K562 (cell line): ENCODE results near the gene RBM28. TPM values are rescaled to one million over a fixed set of nuclear protein-coding genes. Genes with fewer than 3 reads are reported as not detected.

ENCODE experiments used
- ATAC-seq: fragments of 200-7000 bp; cut with Tn5 transposase; 3 replicates; pipeline ENCODE4 v1.9.1; 2020; ENCODE audit warnings: moderate library complexity
- BruUV-seq: library from RNA; stranded (reverse); fragments of 400-500 nt; replicated peaks from 2 replicates; lab custom pipeline; 2021; lab: Mats Ljungman, UMichigan
- CTCF ChIA-PET: fragments of 300-600 bp; formaldehyde crosslinking; extraction: SDS; loops from one replicate; lab custom pipeline; 2021; ENCODE audit warnings: low intra/inter-chr PET ratio; lab: Yijun Ruan, JAX
- POLR2A ChIA-PET: fragments of 300-600, 350-650 bp; sonication (Branson Sonifier 250); formaldehyde crosslinking; extraction: SDS; loops from one replicate; lab custom pipeline; 2021; ENCODE audit warnings: antibody characterized with exemption, inconsistent platforms; lab: Yijun Ruan, JAX
- DNase-seq, 4 experiments: peaks; one replicate each; pipeline versions ENCODE4 v3.0.0 to v3.0.0-alpha.2; 2011 to 2018; ENCODE audit warnings: low spot score in 3 of 4, mixed read lengths in 3 of 4; ENCODE audit errors: extremely low read depth in 1 of 4
- FAIRE-seq: peaks from 2 replicates; lab custom pipeline; 2011; peaks lifted over from hg19 to GRCh38; lab: Jason Lieb, UNC
- H2AFZ ChIP-seq: 2 replicates; pipeline ENCODE4 v1.6.0; 2011; ENCODE audit warnings: low read depth, low read length, control low read depth, inconsistent platforms
- H3K27ac ChIP-seq: fragments of 200-600 bp; 3 replicates; pipeline ENCODE4 v1.8.0; 2011; ENCODE audit warnings: low read depth, mild to moderate bottlenecking, control low read depth, inconsistent platforms, low read length, moderate library complexity, mixed read lengths; ENCODE audit errors: extremely low read depth
- H3K27me3 ChIP-seq, 2 experiments: fragments of 300-600 bp in 1 of 2; 2 replicates in 1 of 2; 3 replicates in 1 of 2; pipeline versions ENCODE4 v1.6.0 to v1.8.0; 2011; ENCODE audit warnings: inconsistent platforms in 2 of 2, low read length in 2 of 2, mild to moderate bottlenecking in 1 of 2, mixed read lengths in 1 of 2, moderate library complexity in 1 of 2; ENCODE audit not compliant: control insufficient read depth in 2 of 2, insufficient read depth in 2 of 2
- H3K36me3 ChIP-seq: fragments of 300-600 bp; 3 replicates; pipeline ENCODE4 v1.8.0; 2011; ENCODE audit warnings: mild to moderate bottlenecking, low read length, inconsistent platforms; ENCODE audit not compliant: control insufficient read depth, insufficient read depth
- H3K4me1 ChIP-seq, 2 experiments: fragments of 200-600 bp in 1 of 2; replicated peaks in 1 of 2; 2 replicates in 1 of 2; 3 replicates in 1 of 2; pipeline versions ENCODE4 v1.5.1 to v1.8.0; 2011; ENCODE audit warnings: inconsistent platforms in 2 of 2, low read length in 2 of 2, mild to moderate bottlenecking in 1 of 2, mixed read lengths in 1 of 2, moderate library complexity in 1 of 2; ENCODE audit not compliant: control insufficient read depth in 2 of 2, insufficient read depth in 2 of 2
- H3K4me2 ChIP-seq: 2 replicates; pipeline ENCODE4 v1.6.1; 2011; ENCODE audit warnings: low read length, control low read depth, inconsistent platforms, mixed read lengths; ENCODE audit not compliant: insufficient read depth
- H3K4me3 ChIP-seq: fragments of 200-600 bp; sonication (generic), shearing (Covaris generic); 2 replicates; pipeline ENCODE4 v1.5.1; 2016; ENCODE audit warnings: control low read depth, inconsistent platforms
- H3K79me2 ChIP-seq: fragments of 200-600 bp; 3 replicates; pipeline ENCODE4 v1.8.0; 2011; ENCODE audit warnings: low read length, inconsistent platforms; ENCODE audit not compliant: control insufficient read depth, insufficient read depth
- H3K9ac ChIP-seq, 2 experiments: 2 replicates each; pipeline versions ENCODE4 v1.6.0 to v1.6.1; 2011; ENCODE audit warnings: low read depth in 2 of 2, low read length in 2 of 2, control low read depth in 1 of 2, inconsistent platforms in 1 of 2, mild to moderate bottlenecking in 1 of 2, mixed read lengths in 1 of 2; ENCODE audit not compliant: insufficient read depth in 1 of 2
- H3K9me1 ChIP-seq: one replicate; pipeline ENCODE4 v1.6.0; 2011; ENCODE audit warnings: inconsistent platforms, mild to moderate bottlenecking, low read length, moderate library complexity; ENCODE audit not compliant: control insufficient read depth, insufficient read depth
- H3K9me3 ChIP-seq: replicated peaks from 2 replicates; pipeline ENCODE4 v1.5.1; 2011; ENCODE audit warnings: low read depth, low read length, inconsistent platforms; ENCODE audit not compliant: control insufficient read depth, insufficient read depth
- H4K20me1 ChIP-seq: replicated peaks from 2 replicates; pipeline ENCODE4 v1.6.1; 2011; ENCODE audit warnings: low read length, inconsistent platforms, mixed read lengths; ENCODE audit not compliant: control insufficient read depth, insufficient read depth
- CHD1 ChIP-seq: fragments of 200-600 bp; sonication (generic); IDR thresholded peaks from one replicate; pipeline ENCODE4 v1.6.1; 2012; ENCODE audit warnings: mild to moderate bottlenecking, moderate library complexity, low read length, inconsistent platforms
- HCFC1 ChIP-seq: IDR thresholded peaks from 2 replicates; pipeline ENCODE4 v1.6.1; 2012; ENCODE audit warnings: low read depth, low read length, improper control_type of control experiment
- HIVEP1 ChIP-seq: fragments of 250-450 bp; sonication (Bioruptor Pico); IDR thresholded peaks from 2 replicates; pipeline ENCODE4 v1.4.0; 2020; ENCODE audit warnings: mild to moderate bottlenecking
- MITF ChIP-seq: IDR thresholded peaks from 2 replicates; pipeline ENCODE4 v1.6.1; 2014; ENCODE audit warnings: antibody characterized with exemption
- NBN ChIP-seq: fragments of 450-650 bp; IDR thresholded peaks from 2 replicates; pipeline ENCODE4 v1.6.1; 2016; ENCODE audit warnings: low read depth, mild to moderate bottlenecking
- SRSF7 ChIP-seq: fragments of 200-400 bp; formaldehyde crosslinking; optimal IDR thresholded peaks from 2 replicates; pipeline ENCODE3; 2017; ENCODE audit warnings: mild to moderate bottlenecking, low read depth, low read length
- ZEB2 ChIP-seq: fragments of 450-650 bp; IDR thresholded peaks from 2 replicates; pipeline ENCODE4 v1.6.1; 2016
- ZNF277 ChIP-seq: fragments of 250-450 bp; sonication (Bioruptor Pico); IDR thresholded peaks from 2 replicates; pipeline ENCODE4 v1.8.0; 2022; ENCODE audit warnings: inconsistent platforms, mild to moderate bottlenecking, moderate library complexity, borderline replicate concordance
- WGBS: fragments of 100-300 bp; shearing (Covaris generic); methylation state at CpG from one replicate; pipeline ENCODE4 v1.1.6; 2016; ENCODE audit warnings: low coverage, mixed read lengths; ENCODE audit not compliant: insufficient coverage; ENCODE audit errors: missing lambda C conversion rate; 5-methylcytosine and 5-hydroxymethylcytosine counted together
- in situ Hi-C: fragments of 300-500 bp; cut with MboI; formaldehyde crosslinking; loops from 4 replicates; pipeline ENCODE4 v1.15.0; 2018; ENCODE audit warnings: inconsistent platforms, mixed read lengths
- intact Hi-C: fragments of 100-400 bp; cut with micrococcal nuclease; formaldehyde crosslinking; loops from 2 replicates; pipeline ENCODE4 v1.14.2; 2022
- polyA plus RNA-seq, 8 experiments: library from polyadenylated mRNA; depleted of rRNA in 4 of 8; stranded (reverse) in 5 of 8; unstranded in 3 of 8; fragments of >200 nt; fragmentation: Nextera tagmentation in 2 of 8; fragmentation: Illumina TruSeq in 1 of 8; extraction: Ambion mirVana in 2 of 8; extraction: Trizol in 1 of 8; gene quantifications; 2 replicates each; pipeline versions ENCODE4 v1.2.1 to v1.2.3, GENCODE V29; 2011 to 2014; ENCODE audit warnings: inconsistent platforms in 1 of 8, missing spikeins in 1 of 8
- total RNA-seq, 7 experiments: library from RNA; depleted of rRNA in 6 of 7; stranded (reverse); fragments of >200 nt in 6 of 7; fragmentation: Illumina TruSeq in 2 of 7; extraction: Trizol in 2 of 7; gene quantifications; 2 replicates each; pipeline versions ENCODE4 v1.2.1 to v1.2.3, GENCODE V29; 2011 to 2021; ENCODE audit warnings: low replicate concordance in 1 of 7
- TF ChIP-seq, protein P1 (sequence below): IDR thresholded peaks from 2 replicates; pipeline ENCODE4 v1.6.1; 2011; ENCODE audit warnings: borderline replicate concordance, low read depth, mild to moderate bottlenecking, moderate library complexity, low read length; ENCODE audit not compliant: insufficient read depth, poor library complexity, severe bottlenecking

The RBM28 gene
- total and polyA plus RNA-seq, 9 of the 15 experiments (the other 6 are each of a cell fraction or from before 2014, with no cell fraction given), result 65.8 to 213 (median 138) TPM

DNA sequence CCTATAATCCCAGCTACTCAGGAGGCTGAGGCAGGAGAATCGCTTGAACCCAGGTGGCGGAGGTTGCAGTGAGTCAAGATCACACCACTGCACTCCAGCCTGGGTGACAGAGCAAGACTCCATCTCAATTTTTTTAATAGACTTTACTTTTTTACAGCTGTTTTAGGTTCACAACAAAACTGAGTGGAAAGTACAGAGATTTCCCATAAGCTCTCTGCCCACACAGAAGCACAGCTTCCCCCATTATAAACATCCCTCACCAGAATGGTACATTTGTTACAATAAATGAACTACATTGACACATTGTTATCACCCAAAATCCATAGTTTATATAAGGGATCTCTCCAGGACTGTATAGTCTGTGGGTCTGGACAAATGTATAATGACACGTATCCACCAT, 32.4 kb upstream of the RBM28 start (continued):
- TF ChIP-seq MITF, result no peak
- TF ChIP-seq HIVEP1 (CRISPR knock-in tag), result no peak
- TF ChIP-seq SRSF7, result no peak

DNA sequence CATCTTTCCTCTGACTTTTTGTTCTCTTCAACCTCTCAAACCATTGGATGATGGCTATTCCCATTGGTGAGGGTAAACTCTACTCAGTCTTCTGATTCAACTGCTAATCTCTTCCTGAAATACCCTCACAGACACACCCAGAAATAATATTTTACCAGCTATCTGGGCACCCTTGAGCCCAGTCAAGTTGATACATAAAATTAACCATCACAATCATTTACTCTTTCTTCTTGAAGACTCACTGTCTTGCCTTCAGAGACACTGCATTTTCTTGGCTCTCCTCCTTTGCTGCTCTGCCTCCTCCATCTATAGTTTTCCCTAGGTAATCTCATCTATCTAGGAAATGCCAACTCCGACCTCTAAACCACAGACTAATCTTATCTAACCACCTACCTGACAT, 30.3 kb upstream of the RBM28 start:
- no peaks in the 10 kb centered on the region for H3K9me1 ChIP-seq
- H3K9me3 ChIP-seq, result no peaks in the 10 kb centered on the region
- ATAC-seq, result no peak
- no peaks in the 10 kb centered on the region for H3K4me1 ChIP-seq
- H3K27me3 ChIP-seq, result peaks cover 0 to 2% of the 10 kb centered on the region in 2 experiments; a peak in 2 of 5 replicates
- H3K9ac ChIP-seq, result no peak overlapping the region
- FAIRE-seq, result no peak
- CTCF ChIA-PET, result no interaction called here
- DNase-seq, result no peak
- no peaks in the 10 kb centered on the region for H4K20me1 ChIP-seq
- no peaks in the 10 kb centered on the region for H3K36me3 ChIP-seq
- in situ Hi-C loops (no loop called here), intact Hi-C loops (no loop called here)
- H3K4me2 ChIP-seq, result no peak overlapping the region
- TF ChIP-seq, protein P1, sequence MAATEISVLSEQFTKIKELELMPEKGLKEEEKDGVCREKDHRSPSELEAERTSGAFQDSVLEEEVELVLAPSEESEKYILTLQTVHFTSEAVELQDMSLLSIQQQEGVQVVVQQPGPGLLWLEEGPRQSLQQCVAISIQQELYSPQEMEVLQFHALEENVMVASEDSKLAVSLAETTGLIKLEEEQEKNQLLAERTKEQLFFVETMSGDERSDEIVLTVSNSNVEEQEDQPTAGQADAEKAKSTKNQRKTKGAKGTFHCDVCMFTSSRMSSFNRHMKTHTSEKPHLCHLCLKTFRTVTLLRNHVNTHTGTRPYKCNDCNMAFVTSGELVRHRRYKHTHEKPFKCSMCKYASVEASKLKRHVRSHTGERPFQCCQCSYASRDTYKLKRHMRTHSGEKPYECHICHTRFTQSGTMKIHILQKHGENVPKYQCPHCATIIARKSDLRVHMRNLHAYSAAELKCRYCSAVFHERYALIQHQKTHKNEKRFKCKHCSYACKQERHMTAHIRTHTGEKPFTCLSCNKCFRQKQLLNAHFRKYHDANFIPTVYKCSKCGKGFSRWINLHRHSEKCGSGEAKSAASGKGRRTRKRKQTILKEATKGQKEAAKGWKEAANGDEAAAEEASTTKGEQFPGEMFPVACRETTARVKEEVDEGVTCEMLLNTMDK, result no peak
- TF ChIP-seq CHD1 (no peak), NBN (no peak), ZNF277 (no peak), ZEB2 (0 out of 2 replicates have a peak, but pooled peaks have one; percentile 21), HCFC1 (no peak)
- H3K27ac ChIP-seq, result no peak overlapping the region
- no peaks in the 10 kb centered on the region for H3K79me2 ChIP-seq
- POLR2A ChIA-PET, result interaction anchor here (0.6 to 2.0 kb wide), 6 partner anchors 12 to 44 kb away, joined by 3 to 5 read pairs (median 3); no protein-coding TSS in a partner anchor
- H2AFZ ChIP-seq, result no peak overlapping the region
- no peak overlapping the region for H3K4me3 ChIP-seq
- WGBS, result 4% methylated on average over 1 of the region's 1 CpG
- BruUV-seq, result no TSS peak
